K562 (cell line): ENCODE results near the gene SLC36A1. TPM values are rescaled to one million over a fixed set of nuclear protein-coding genes. Genes with fewer than 3 reads are reported as not detected.

ENCODE experiments used
- ATAC-seq: fragments of 200-7000 bp; cut with Tn5 transposase; 3 replicates; pipeline ENCODE4 v1.9.1; 2020; ENCODE audit warnings: moderate library complexity
- BruUV-seq: library from RNA; stranded (reverse); fragments of 400-500 nt; replicated peaks from 2 replicates; lab custom pipeline; 2021; lab: Mats Ljungman, UMichigan
- CTCF ChIA-PET: fragments of 300-600 bp; formaldehyde crosslinking; extraction: SDS; loops from one replicate; lab custom pipeline; 2021; ENCODE audit warnings: low intra/inter-chr PET ratio; lab: Yijun Ruan, JAX
- POLR2A ChIA-PET: fragments of 300-600, 350-650 bp; sonication (Branson Sonifier 250); formaldehyde crosslinking; extraction: SDS; loops from one replicate; lab custom pipeline; 2021; ENCODE audit warnings: antibody characterized with exemption, inconsistent platforms; lab: Yijun Ruan, JAX
- DNase-seq, 4 experiments: peaks; one replicate each; pipeline versions ENCODE4 v3.0.0 to v3.0.0-alpha.2; 2011 to 2018; ENCODE audit warnings: low spot score in 3 of 4, mixed read lengths in 3 of 4; ENCODE audit errors: extremely low read depth in 1 of 4
- FAIRE-seq: peaks from 2 replicates; lab custom pipeline; 2011; peaks lifted over from hg19 to GRCh38; lab: Jason Lieb, UNC
- H2AFZ ChIP-seq: 2 replicates; pipeline ENCODE4 v1.6.0; 2011; ENCODE audit warnings: low read depth, low read length, control low read depth, inconsistent platforms
- H3K27ac ChIP-seq: fragments of 200-600 bp; 3 replicates; pipeline ENCODE4 v1.8.0; 2011; ENCODE audit warnings: low read depth, mild to moderate bottlenecking, control low read depth, inconsistent platforms, low read length, moderate library complexity, mixed read lengths; ENCODE audit errors: extremely low read depth
- H3K27me3 ChIP-seq, 2 experiments: fragments of 300-600 bp in 1 of 2; 2 replicates in 1 of 2; 3 replicates in 1 of 2; pipeline versions ENCODE4 v1.6.0 to v1.8.0; 2011; ENCODE audit warnings: inconsistent platforms in 2 of 2, low read length in 2 of 2, mild to moderate bottlenecking in 1 of 2, mixed read lengths in 1 of 2, moderate library complexity in 1 of 2; ENCODE audit not compliant: control insufficient read depth in 2 of 2, insufficient read depth in 2 of 2
- H3K36me3 ChIP-seq: fragments of 300-600 bp; 3 replicates; pipeline ENCODE4 v1.8.0; 2011; ENCODE audit warnings: mild to moderate bottlenecking, low read length, inconsistent platforms; ENCODE audit not compliant: control insufficient read depth, insufficient read depth
- H3K4me1 ChIP-seq, 2 experiments: fragments of 200-600 bp in 1 of 2; replicated peaks in 1 of 2; 2 replicates in 1 of 2; 3 replicates in 1 of 2; pipeline versions ENCODE4 v1.5.1 to v1.8.0; 2011; ENCODE audit warnings: inconsistent platforms in 2 of 2, low read length in 2 of 2, mild to moderate bottlenecking in 1 of 2, mixed read lengths in 1 of 2, moderate library complexity in 1 of 2; ENCODE audit not compliant: control insufficient read depth in 2 of 2, insufficient read depth in 2 of 2
- H3K4me2 ChIP-seq: 2 replicates; pipeline ENCODE4 v1.6.1; 2011; ENCODE audit warnings: low read length, control low read depth, inconsistent platforms, mixed read lengths; ENCODE audit not compliant: insufficient read depth
- H3K4me3 ChIP-seq: fragments of 200-600 bp; sonication (generic), shearing (Covaris generic); 2 replicates; pipeline ENCODE4 v1.5.1; 2016; ENCODE audit warnings: control low read depth, inconsistent platforms
- H3K79me2 ChIP-seq: fragments of 200-600 bp; 3 replicates; pipeline ENCODE4 v1.8.0; 2011; ENCODE audit warnings: low read length, inconsistent platforms; ENCODE audit not compliant: control insufficient read depth, insufficient read depth
- H3K9ac ChIP-seq, 2 experiments: 2 replicates each; pipeline versions ENCODE4 v1.6.0 to v1.6.1; 2011; ENCODE audit warnings: low read depth in 2 of 2, low read length in 2 of 2, control low read depth in 1 of 2, inconsistent platforms in 1 of 2, mild to moderate bottlenecking in 1 of 2, mixed read lengths in 1 of 2; ENCODE audit not compliant: insufficient read depth in 1 of 2
- H3K9me1 ChIP-seq: one replicate; pipeline ENCODE4 v1.6.0; 2011; ENCODE audit warnings: inconsistent platforms, mild to moderate bottlenecking, low read length, moderate library complexity; ENCODE audit not compliant: control insufficient read depth, insufficient read depth
- H3K9me3 ChIP-seq: replicated peaks from 2 replicates; pipeline ENCODE4 v1.5.1; 2011; ENCODE audit warnings: low read depth, low read length, inconsistent platforms; ENCODE audit not compliant: control insufficient read depth, insufficient read depth
- H4K20me1 ChIP-seq: replicated peaks from 2 replicates; pipeline ENCODE4 v1.6.1; 2011; ENCODE audit warnings: low read length, inconsistent platforms, mixed read lengths; ENCODE audit not compliant: control insufficient read depth, insufficient read depth
- ARHGAP35 ChIP-seq: fragments of 450-650 bp; IDR thresholded peaks from 2 replicates; pipeline ENCODE4 v1.6.1; 2018; ENCODE audit not compliant: partially characterized antibody
- BCL6 ChIP-seq: fragments of 250-450 bp; sonication (Bioruptor Pico); IDR thresholded peaks from 2 replicates; pipeline ENCODE4 v1.4.0; 2020
- BHLHE40 ChIP-seq: IDR thresholded peaks from 2 replicates; pipeline ENCODE4 v1.6.1; 2011; ENCODE audit warnings: low read length, improper control_type of control experiment
- ELK1 ChIP-seq: sonication (generic); formaldehyde crosslinking; IDR thresholded peaks from 2 replicates; pipeline ENCODE4 v1.8.1; 2022; ENCODE audit warnings: missing genetic modification reagents
- HEY1 ChIP-seq: fragments of 250-450 bp; sonication (Bioruptor Pico); IDR thresholded peaks from 2 replicates; pipeline ENCODE4 v1.5.0; 2020; ENCODE audit warnings: mild to moderate bottlenecking, moderate library complexity, borderline replicate concordance
- PATZ1 ChIP-seq: fragments of 250-450 bp; sonication (Bioruptor Pico); IDR thresholded peaks from 2 replicates; pipeline ENCODE4 v1.5.0; 2020; ENCODE audit warnings: mild to moderate bottlenecking, borderline replicate concordance
- USF1 ChIP-seq: sonication (generic); formaldehyde crosslinking; IDR thresholded peaks from 2 replicates; pipeline ENCODE4 v1.9.0; 2022; ENCODE audit warnings: mild to moderate bottlenecking, missing genetic modification reagents
- WGBS: fragments of 100-300 bp; shearing (Covaris generic); methylation state at CpG from one replicate; pipeline ENCODE4 v1.1.6; 2016; ENCODE audit warnings: low coverage, mixed read lengths; ENCODE audit not compliant: insufficient coverage; ENCODE audit errors: missing lambda C conversion rate; 5-methylcytosine and 5-hydroxymethylcytosine counted together
- in situ Hi-C: fragments of 300-500 bp; cut with MboI; formaldehyde crosslinking; loops from 4 replicates; pipeline ENCODE4 v1.15.0; 2018; ENCODE audit warnings: inconsistent platforms, mixed read lengths
- intact Hi-C: fragments of 100-400 bp; cut with micrococcal nuclease; formaldehyde crosslinking; loops from 2 replicates; pipeline ENCODE4 v1.14.2; 2022
- polyA plus RNA-seq, 8 experiments: library from polyadenylated mRNA; depleted of rRNA in 4 of 8; stranded (reverse) in 5 of 8; unstranded in 3 of 8; fragments of >200 nt; fragmentation: Nextera tagmentation in 2 of 8; fragmentation: Illumina TruSeq in 1 of 8; extraction: Ambion mirVana in 2 of 8; extraction: Trizol in 1 of 8; gene quantifications; 2 replicates each; pipeline versions ENCODE4 v1.2.1 to v1.2.3, GENCODE V29; 2011 to 2014; ENCODE audit warnings: inconsistent platforms in 1 of 8, missing spikeins in 1 of 8
- total RNA-seq, 7 experiments: library from RNA; depleted of rRNA in 6 of 7; stranded (reverse); fragments of >200 nt in 6 of 7; fragmentation: Illumina TruSeq in 2 of 7; extraction: Trizol in 2 of 7; gene quantifications; 2 replicates each; pipeline versions ENCODE4 v1.2.1 to v1.2.3, GENCODE V29; 2011 to 2021; ENCODE audit warnings: low replicate concordance in 1 of 7

The SLC36A1 gene
- total and polyA plus RNA-seq, 9 of the 15 experiments (the other 6 are each of a cell fraction or from before 2014, with no cell fraction given) = 1.6 to 8.4 (median 4.6) TPM

- Histone ChIP-seq H2AFZ (no peak overlapping the region), H3K9me1 (no peaks in the 10 kb centered on the region), H4K20me1 (no peaks in the 10 kb centered on the region), H3K9ac (no peak overlapping the region), H3K4me1 (no peaks in the 10 kb centered on the region), H3K9me3 (no peaks in the 10 kb centered on the region), H3K4me3 (no peak overlapping the region), H3K79me2 (no peaks in the 10 kb centered on the region), H3K27me3 (no peaks in the 10 kb centered on the region), H3K36me3 (no peaks in the 10 kb centered on the region), H3K27ac (no peak overlapping the region), H3K4me2 (no peak overlapping the region)
- no peak for ATAC-seq
- in situ Hi-C loops (no loop called here), intact Hi-C loops (no loop called here)
- DNase-seq = no peak
- no TSS peak for BruUV-seq
- FAIRE-seq = no peak
- 2% methylated on average over 6 of the region's 6 CpGs for WGBS
- ChIA-PET CTCF (no interaction called here), POLR2A (no interaction called here)
- no peak for TF ChIP-seq HEY1 (CRISPR knock-in tag)
- no peak for TF ChIP-seq USF1 (CRISPR knock-in tag)
- TF ChIP-seq BHLHE40 = no peak
- TF ChIP-seq BCL6 (CRISPR knock-in tag) = no peak
These were observed 27.3 kb upstream of the SLC36A1 start for GRCh38 chr5:151420127-151420526.

GRCh38 chr5:151424892-151425523, 22.4 kb upstream of the SLC36A1 start:
- DNase-seq = no peak
- Histone ChIP-seq H3K27me3 (peaks cover 0 to 6% of the 10 kb centered on the region in 2 experiments; a peak in 1 of 5 replicates), H3K9me3 (no peaks in the 10 kb centered on the region), H3K9me1 (no peaks in the 10 kb centered on the region), H3K4me2 (no peak overlapping the region), H3K27ac (no peak overlapping the region), H3K79me2 (no peaks in the 10 kb centered on the region), H3K9ac (no peak overlapping the region), H3K4me3 (no peak overlapping the region), H3K36me3 (no peaks in the 10 kb centered on the region), H3K4me1 (no peaks in the 10 kb centered on the region), H4K20me1 (no peaks in the 10 kb centered on the region), H2AFZ (no peak overlapping the region)
- TF ChIP-seq PATZ1 (no peak), BHLHE40 (no peak), ARHGAP35 (no peak), ELK1 (CRISPR knock-in tag) (no peak)
- ATAC-seq = no peak
- ChIA-PET POLR2A (no interaction called here), CTCF (no interaction called here)
- in situ Hi-C loops (no loop called here), intact Hi-C loops (no loop called here)
- no peak for FAIRE-seq
- no TSS peak for BruUV-seq
- no CpG with 5 or more reads among the region's 8 CpGs for WGBS
